ENCODE measurements around the gene MBD1.

The MBD1 gene

DNA sequence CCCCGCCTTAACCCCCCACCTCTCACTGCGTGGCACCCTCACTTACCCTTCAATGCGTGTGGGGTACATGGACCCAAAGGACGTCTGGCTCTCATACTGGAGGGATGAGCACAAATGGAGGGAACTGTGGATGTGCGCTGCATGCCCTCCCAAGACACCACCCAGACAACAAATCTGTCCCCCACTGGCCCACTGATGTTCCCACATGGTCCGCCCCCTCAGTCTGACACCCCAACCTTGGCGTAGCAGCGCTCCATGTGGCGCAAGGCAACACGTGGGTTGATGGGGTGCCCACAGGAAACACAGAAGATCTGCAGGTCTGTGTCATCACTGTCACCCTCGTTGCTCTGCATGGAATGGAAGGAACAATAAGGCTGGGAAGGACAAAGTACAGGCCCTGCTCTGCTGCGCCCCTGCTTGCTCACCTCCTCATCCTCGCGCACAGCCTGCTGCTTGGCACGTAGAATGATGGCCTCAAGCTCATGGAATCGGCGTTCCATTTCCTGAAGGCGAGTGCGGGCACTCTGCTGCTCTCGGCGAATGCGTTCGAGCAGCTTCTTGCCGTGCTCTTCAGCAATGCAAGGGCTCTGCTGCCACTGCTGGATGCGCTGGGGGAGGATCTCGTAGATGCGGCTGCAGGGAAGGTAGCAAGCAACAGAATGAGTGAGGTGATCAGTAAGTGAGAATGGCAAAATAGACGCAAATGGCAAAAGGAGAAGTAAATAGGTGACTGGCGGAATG lies 2.3 kb upstream of the MBD1 start:
- no peak overlapping the region for H3K27ac ChIP-seq (ENCODE audit: low read depth, low read length)
- no peak overlapping the region for H3K9ac ChIP-seq (ENCODE audit: low read depth in 1 of 2, low read length in 2 of 2)
- peaks cover 29 to 36% of the 10 kb centered on the region in 2 donors for H3K4me1 ChIP-seq (ENCODE audit: control insufficient read depth in 1 of 2, insufficient read depth in 2 of 2, low read length in 2 of 2)

DNA sequence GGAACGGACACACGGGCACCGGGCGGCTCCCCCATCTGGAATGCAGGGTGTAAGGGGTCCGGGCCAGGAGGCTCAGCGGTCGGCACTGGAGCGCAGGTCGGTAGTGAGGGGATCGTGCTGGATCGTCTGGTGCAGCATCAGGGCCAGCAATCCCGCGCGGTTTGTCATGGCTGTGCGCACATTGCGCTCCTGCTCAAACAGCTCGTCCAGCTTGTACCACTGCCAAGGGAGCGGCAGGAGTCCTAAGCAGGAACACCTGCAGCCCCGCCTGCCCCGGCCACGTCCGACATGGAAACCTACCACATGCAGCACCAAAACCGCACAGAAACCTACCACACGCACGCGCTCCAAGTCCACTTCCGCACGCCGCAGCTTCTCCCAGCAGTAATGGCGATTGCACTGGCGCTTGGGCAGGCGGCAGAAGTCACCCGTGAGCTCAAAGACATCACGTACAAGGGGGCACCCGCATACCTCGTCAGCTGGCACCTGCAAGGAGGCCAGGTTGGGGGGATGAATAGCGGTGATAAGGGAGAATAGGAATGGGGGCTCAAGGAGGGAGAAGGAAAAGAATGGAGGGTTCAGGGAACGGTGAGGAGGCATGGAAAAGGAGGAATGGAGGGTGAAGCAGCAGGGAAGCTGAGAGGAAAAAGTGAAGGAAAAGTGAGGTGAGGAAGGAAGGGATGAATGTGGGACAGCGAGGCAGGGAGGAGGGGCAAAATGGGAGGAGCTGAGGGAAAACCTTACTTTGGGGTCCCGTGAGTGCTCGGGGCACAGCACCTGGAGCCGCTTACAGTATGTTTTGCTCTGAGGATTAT lies 1.4 kb upstream of the MBD1 start:
- Histone ChIP-seq H3K4me3 (ENCODE audit: low read depth in 1 of 2, low read length in 2 of 2) (peak overlapping the region in 1 of 2 donors; percentile 100), H3K36me3 (ENCODE audit: control insufficient read depth in 1 of 2, insufficient read depth in 2 of 2, low read length in 2 of 2) (peaks cover 13 to 51% of the 10 kb centered on the region in 2 donors), H3K9ac (ENCODE audit: low read depth in 1 of 2, low read length in 2 of 2) (no peak overlapping the region), H3K27ac (ENCODE audit: low read depth, low read length) (no peak overlapping the region), H3K9me3 (ENCODE audit: control insufficient read depth in 1 of 2, low read length in 2 of 2) (no peaks in the 10 kb centered on the region), H3K4me1 (ENCODE audit: control insufficient read depth in 1 of 2, insufficient read depth in 2 of 2, low read length in 2 of 2) (peaks cover 29 to 36% of the 10 kb centered on the region in 2 donors), H3K27me3 (ENCODE audit: control insufficient read depth in 1 of 2, insufficient read depth in 2 of 2, low read length in 2 of 2) (no peaks in the 10 kb centered on the region)

More for the DNA sequence above, 2.3 kb upstream of the MBD1 start:
- Histone ChIP-seq H3K27me3 (ENCODE audit: control insufficient read depth in 1 of 2, insufficient read depth in 2 of 2, low read length in 2 of 2) (no peaks in the 10 kb centered on the region), H3K36me3 (ENCODE audit: control insufficient read depth in 1 of 2, insufficient read depth in 2 of 2, low read length in 2 of 2) (peaks cover 13 to 48% of the 10 kb centered on the region in 2 donors), H3K4me3 (ENCODE audit: low read depth in 1 of 2, low read length in 2 of 2) (no peak overlapping the region), H3K9me3 (ENCODE audit: control insufficient read depth in 1 of 2, low read length in 2 of 2) (no peaks in the 10 kb centered on the region)

DNA sequence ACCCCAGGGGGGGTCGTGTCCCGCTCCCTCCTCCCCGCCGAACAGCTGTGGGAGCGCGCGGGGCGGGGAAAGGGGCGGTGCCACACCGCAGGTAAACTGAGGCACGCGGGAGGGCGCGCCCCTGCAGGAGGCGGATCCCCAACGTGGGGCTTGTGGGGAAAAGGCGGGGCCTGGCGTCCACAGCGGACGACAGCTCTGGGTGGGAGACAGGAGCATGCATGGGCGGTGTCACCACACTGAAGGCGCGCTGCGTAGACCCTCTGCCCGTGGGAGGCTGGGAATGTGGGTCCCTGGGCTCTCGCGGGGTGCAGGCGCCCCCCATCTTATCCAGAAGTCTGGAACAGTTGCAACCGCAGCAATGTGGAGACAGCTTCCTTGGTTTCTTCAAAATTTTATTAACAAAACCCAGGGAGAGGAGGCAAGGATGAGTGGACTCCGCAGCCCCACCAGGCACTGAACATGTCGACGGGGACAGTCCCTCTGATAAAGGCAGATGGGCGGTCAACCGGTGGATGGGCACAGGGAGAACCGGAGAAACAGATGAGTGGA lies 723 bp upstream of the MBD1 start:
- no peaks in the 10 kb centered on the region for H3K9me3 ChIP-seq (ENCODE audit: control insufficient read depth in 1 of 2, low read length in 2 of 2)
- H3K9ac ChIP-seq (ENCODE audit: low read depth in 1 of 2, low read length in 2 of 2) = peak overlapping the region; percentile 86 to 99
- H3K27ac ChIP-seq (ENCODE audit: low read depth, low read length) = peak overlapping the region; percentile 86
- H3K36me3 ChIP-seq (ENCODE audit: control insufficient read depth in 1 of 2, insufficient read depth in 2 of 2, low read length in 2 of 2) = peaks cover 13 to 54% of the 10 kb centered on the region in 2 donors
- H3K27me3 ChIP-seq (ENCODE audit: control insufficient read depth in 1 of 2, insufficient read depth in 2 of 2, low read length in 2 of 2) = no peaks in the 10 kb centered on the region
- H3K4me1 ChIP-seq (ENCODE audit: control insufficient read depth in 1 of 2, insufficient read depth in 2 of 2, low read length in 2 of 2) = peaks cover 29 to 36% of the 10 kb centered on the region in 2 donors
- H3K4me3 ChIP-seq (ENCODE audit: low read depth in 1 of 2, low read length in 2 of 2) = peak overlapping the region; percentile 99 to 100

- H3K4me3 ChIP-seq (ENCODE audit: low read depth in 1 of 2, low read length in 2 of 2) = peak overlapping the region; percentile 99 to 100
- peak overlapping the region; percentile 99 for H3K9ac ChIP-seq (ENCODE audit: low read depth in 1 of 2, low read length in 2 of 2)
- H3K36me3 ChIP-seq (ENCODE audit: control insufficient read depth in 1 of 2, insufficient read depth in 2 of 2, low read length in 2 of 2) = peaks cover 26 to 65% of the 10 kb centered on the region in 2 donors
- H3K9me3 ChIP-seq (ENCODE audit: control insufficient read depth in 1 of 2, low read length in 2 of 2) = no peaks in the 10 kb centered on the region
- no peaks in the 10 kb centered on the region for H3K27me3 ChIP-seq (ENCODE audit: control insufficient read depth in 1 of 2, insufficient read depth in 2 of 2, low read length in 2 of 2)
- peak overlapping the region; percentile 86 for H3K27ac ChIP-seq (ENCODE audit: low read depth, low read length)
- H3K4me1 ChIP-seq (ENCODE audit: control insufficient read depth in 1 of 2, insufficient read depth in 2 of 2, low read length in 2 of 2) = peaks cover 19 to 26% of the 10 kb centered on the region in 2 donors
These were observed 522 bp downstream of the MBD1 start for GRCh38 chr18:50280707-50281294.

DNA sequence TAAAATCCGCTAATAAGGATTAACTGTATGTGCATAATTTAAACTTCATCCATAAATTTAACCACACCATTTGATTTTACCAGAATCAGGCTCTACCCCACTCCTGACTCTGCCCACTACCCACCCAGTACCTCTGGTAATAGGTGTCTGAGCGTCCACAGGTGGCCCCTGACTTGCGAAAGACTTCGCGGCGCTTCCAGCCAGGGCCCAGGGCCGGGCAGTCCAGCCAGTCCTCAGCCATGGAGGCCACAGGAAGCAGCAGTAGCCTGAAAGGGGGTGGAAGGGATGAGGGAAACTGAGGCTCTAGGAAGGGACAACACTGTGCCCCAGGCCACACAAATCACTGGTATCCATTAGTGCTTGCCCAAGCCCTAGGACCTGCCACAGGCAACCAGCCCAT lies 1.6 kb downstream of the MBD1 start:
- peaks cover 36 to 65% of the 10 kb centered on the region in 2 donors for H3K36me3 ChIP-seq (ENCODE audit: control insufficient read depth in 1 of 2, insufficient read depth in 2 of 2, low read length in 2 of 2)
- H3K27me3 ChIP-seq (ENCODE audit: control insufficient read depth in 1 of 2, insufficient read depth in 2 of 2, low read length in 2 of 2) = no peaks in the 10 kb centered on the region
- H3K9me3 ChIP-seq (ENCODE audit: control insufficient read depth in 1 of 2, low read length in 2 of 2) = no peaks in the 10 kb centered on the region
- peaks cover 19 to 26% of the 10 kb centered on the region in 2 donors for H3K4me1 ChIP-seq (ENCODE audit: control insufficient read depth in 1 of 2, insufficient read depth in 2 of 2, low read length in 2 of 2)
- peak overlapping the region; percentile 99 for H3K9ac ChIP-seq (ENCODE audit: low read depth in 1 of 2, low read length in 2 of 2)
- H3K27ac ChIP-seq (ENCODE audit: low read depth, low read length) = no peak overlapping the region
- H3K4me3 ChIP-seq (ENCODE audit: low read depth in 1 of 2, low read length in 2 of 2) = peak overlapping the region; percentile 99 to 100

GRCh38 chr18:50277942-50278341 lies 3.4 kb downstream of the MBD1 start:
- H3K9me3 ChIP-seq (ENCODE audit: control insufficient read depth in 1 of 2, low read length in 2 of 2) = no peaks in the 10 kb centered on the region
- H3K36me3 ChIP-seq (ENCODE audit: control insufficient read depth in 1 of 2, insufficient read depth in 2 of 2, low read length in 2 of 2) = peaks cover 38 to 65% of the 10 kb centered on the region in 2 donors
- no peak overlapping the region for H3K9ac ChIP-seq (ENCODE audit: low read depth in 1 of 2, low read length in 2 of 2)
- H3K4me1 ChIP-seq (ENCODE audit: control insufficient read depth in 1 of 2, insufficient read depth in 2 of 2, low read length in 2 of 2) = peaks cover 19 to 26% of the 10 kb centered on the region in 2 donors
- H3K27ac ChIP-seq (ENCODE audit: low read depth, low read length) = no peak overlapping the region
- no peaks in the 10 kb centered on the region for H3K27me3 ChIP-seq (ENCODE audit: control insufficient read depth in 1 of 2, insufficient read depth in 2 of 2, low read length in 2 of 2)
- H3K4me3 ChIP-seq (ENCODE audit: low read depth in 1 of 2, low read length in 2 of 2) = no peak overlapping the region

GRCh38 chr18:50276452-50276851 lies 4.9 kb downstream of the MBD1 start:
- no peaks in the 10 kb centered on the region for H3K27me3 ChIP-seq (ENCODE audit: control insufficient read depth in 1 of 2, insufficient read depth in 2 of 2, low read length in 2 of 2)
- H3K27ac ChIP-seq (ENCODE audit: low read depth, low read length) = no peak overlapping the region
- H3K9ac ChIP-seq (ENCODE audit: low read depth in 1 of 2, low read length in 2 of 2) = no peak overlapping the region
- H3K36me3 ChIP-seq (ENCODE audit: control insufficient read depth in 1 of 2, insufficient read depth in 2 of 2, low read length in 2 of 2) = peaks cover 48 to 73% of the 10 kb centered on the region in 2 donors
- H3K4me3 ChIP-seq (ENCODE audit: low read depth in 1 of 2, low read length in 2 of 2) = no peak overlapping the region
- peaks cover 13 to 19% of the 10 kb centered on the region in 2 donors for H3K4me1 ChIP-seq (ENCODE audit: control insufficient read depth in 1 of 2, insufficient read depth in 2 of 2, low read length in 2 of 2)
- no peaks in the 10 kb centered on the region for H3K9me3 ChIP-seq (ENCODE audit: control insufficient read depth in 1 of 2, low read length in 2 of 2)

DNA sequence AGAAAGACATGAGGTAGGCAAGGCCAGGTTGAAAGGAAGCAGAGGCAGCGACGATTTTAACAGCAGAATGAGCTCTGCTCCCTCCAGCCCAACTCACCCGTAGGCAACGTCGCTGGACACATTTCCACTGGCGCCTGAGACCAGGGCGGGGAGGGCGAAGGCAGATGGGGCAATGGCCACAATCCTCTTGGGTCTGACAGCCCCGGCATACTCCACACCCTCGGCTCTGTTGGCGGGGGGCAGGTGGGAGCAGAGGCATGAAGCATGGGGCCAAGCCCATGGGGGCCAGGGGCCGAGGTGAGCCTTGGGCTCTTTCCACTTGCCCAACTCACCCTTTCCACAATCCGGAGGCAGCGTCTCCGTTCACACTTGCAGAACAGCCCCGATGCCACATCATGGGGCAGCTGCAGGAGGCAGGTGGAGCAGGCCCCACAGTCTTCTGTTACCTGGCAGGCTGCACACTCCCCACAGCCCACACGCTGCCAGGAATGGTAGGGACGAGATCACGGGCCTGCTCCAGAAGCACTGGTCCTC lies 5.8 kb downstream of the MBD1 start:
- Histone ChIP-seq H3K9me3 (ENCODE audit: control insufficient read depth in 1 of 2, low read length in 2 of 2) (no peaks in the 10 kb centered on the region), H3K4me1 (ENCODE audit: control insufficient read depth in 1 of 2, insufficient read depth in 2 of 2, low read length in 2 of 2) (peaks cover 9 to 18% of the 10 kb centered on the region in 2 donors), H3K9ac (ENCODE audit: low read depth in 1 of 2, low read length in 2 of 2) (no peak overlapping the region), H3K27ac (ENCODE audit: low read depth, low read length) (no peak overlapping the region), H3K36me3 (ENCODE audit: control insufficient read depth in 1 of 2, insufficient read depth in 2 of 2, low read length in 2 of 2) (peaks cover 51 to 81% of the 10 kb centered on the region in 2 donors), H3K4me3 (ENCODE audit: low read depth in 1 of 2, low read length in 2 of 2) (no peak overlapping the region), H3K27me3 (ENCODE audit: control insufficient read depth in 1 of 2, insufficient read depth in 2 of 2, low read length in 2 of 2) (no peaks in the 10 kb centered on the region)

GRCh38 chr18:50274941-50275340 lies 6.4 kb downstream of the MBD1 start:
- Histone ChIP-seq H3K36me3 (ENCODE audit: control insufficient read depth in 1 of 2, insufficient read depth in 2 of 2, low read length in 2 of 2) (peaks cover 51 to 87% of the 10 kb centered on the region in 2 donors), H3K27ac (ENCODE audit: low read depth, low read length) (no peak overlapping the region), H3K4me3 (ENCODE audit: low read depth in 1 of 2, low read length in 2 of 2) (no peak overlapping the region), H3K9me3 (ENCODE audit: control insufficient read depth in 1 of 2, low read length in 2 of 2) (no peaks in the 10 kb centered on the region), H3K4me1 (ENCODE audit: control insufficient read depth in 1 of 2, insufficient read depth in 2 of 2, low read length in 2 of 2) (peaks cover 3 to 11% of the 10 kb centered on the region in 2 donors), H3K27me3 (ENCODE audit: control insufficient read depth in 1 of 2, insufficient read depth in 2 of 2, low read length in 2 of 2) (no peaks in the 10 kb centered on the region), H3K9ac (ENCODE audit: low read depth in 1 of 2, low read length in 2 of 2) (no peak overlapping the region)

Data from duodenal mucosa (tissue), 2 donors.